Measurements from ENCODE around the gene STK32B. TPM values are rescaled to one million over a fixed set of nuclear protein-coding genes. Genes with fewer than 3 reads are reported as not detected.

The STK32B gene
- total RNA-seq, 1 experiment from 2014 or later = 11.6 TPM

DNA sequence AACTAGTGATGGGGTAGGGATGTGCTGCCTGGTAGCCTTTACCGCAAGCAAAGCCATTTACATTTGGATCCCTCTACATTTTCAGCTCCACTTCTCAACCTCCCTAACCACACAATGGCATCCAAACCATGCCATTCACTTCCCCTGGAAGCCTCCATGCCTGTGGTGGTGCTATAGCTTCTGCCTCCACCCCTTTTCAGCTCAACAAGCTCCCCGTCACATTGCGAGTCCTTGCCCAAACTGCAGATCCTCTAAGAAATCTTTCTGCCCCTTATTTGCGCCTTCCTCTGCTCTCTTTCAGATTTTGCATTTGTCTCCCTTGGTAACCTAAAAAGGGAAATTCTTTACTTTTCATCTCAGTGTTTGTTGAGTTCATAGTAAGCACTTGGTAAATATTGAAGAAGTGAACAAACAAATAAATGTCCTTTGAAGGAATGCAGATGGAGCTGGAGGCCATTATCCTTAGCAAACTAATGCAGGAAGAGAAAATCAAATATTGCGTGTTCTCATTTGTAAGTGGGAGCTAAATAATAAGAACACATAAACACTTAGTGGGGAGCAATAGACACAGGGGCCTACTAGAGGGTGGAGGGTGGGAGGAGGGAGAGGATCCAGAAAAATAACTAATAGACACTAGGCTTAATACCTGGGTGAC, 38.9 kb upstream of the STK32B start:
- no TSS peak for BruUV-seq (replicated peaks)
- H3K4me1 ChIP-seq (ENCODE audit: control insufficient read depth, insufficient read depth, low read length) = no peaks in the 10 kb centered on the region
- no peak overlapping the region for H3K4me3 ChIP-seq (ENCODE audit: low read depth in 2 of 2, low read length in 2 of 2)
- CTCF ChIA-PET = no interaction called here
- no peak for TF ChIP-seq POLR2AphosphoS5 (IDR thresholded peaks at IDR 0.05; ENCODE audit: low read depth, low read length)
- TF ChIP-seq, protein P1, sequence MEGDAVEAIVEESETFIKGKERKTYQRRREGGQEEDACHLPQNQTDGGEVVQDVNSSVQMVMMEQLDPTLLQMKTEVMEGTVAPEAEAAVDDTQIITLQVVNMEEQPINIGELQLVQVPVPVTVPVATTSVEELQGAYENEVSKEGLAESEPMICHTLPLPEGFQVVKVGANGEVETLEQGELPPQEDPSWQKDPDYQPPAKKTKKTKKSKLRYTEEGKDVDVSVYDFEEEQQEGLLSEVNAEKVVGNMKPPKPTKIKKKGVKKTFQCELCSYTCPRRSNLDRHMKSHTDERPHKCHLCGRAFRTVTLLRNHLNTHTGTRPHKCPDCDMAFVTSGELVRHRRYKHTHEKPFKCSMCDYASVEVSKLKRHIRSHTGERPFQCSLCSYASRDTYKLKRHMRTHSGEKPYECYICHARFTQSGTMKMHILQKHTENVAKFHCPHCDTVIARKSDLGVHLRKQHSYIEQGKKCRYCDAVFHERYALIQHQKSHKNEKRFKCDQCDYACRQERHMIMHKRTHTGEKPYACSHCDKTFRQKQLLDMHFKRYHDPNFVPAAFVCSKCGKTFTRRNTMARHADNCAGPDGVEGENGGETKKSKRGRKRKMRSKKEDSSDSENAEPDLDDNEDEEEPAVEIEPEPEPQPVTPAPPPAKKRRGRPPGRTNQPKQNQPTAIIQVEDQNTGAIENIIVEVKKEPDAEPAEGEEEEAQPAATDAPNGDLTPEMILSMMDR (IDR thresholded peaks at IDR 0.05) = no peak
- TF ChIP-seq SIN3A (IDR thresholded peaks at IDR 0.05; ENCODE audit: borderline replicate concordance, insufficient read depth, low read depth, low read length) = no peak
- TF ChIP-seq, protein P2, sequence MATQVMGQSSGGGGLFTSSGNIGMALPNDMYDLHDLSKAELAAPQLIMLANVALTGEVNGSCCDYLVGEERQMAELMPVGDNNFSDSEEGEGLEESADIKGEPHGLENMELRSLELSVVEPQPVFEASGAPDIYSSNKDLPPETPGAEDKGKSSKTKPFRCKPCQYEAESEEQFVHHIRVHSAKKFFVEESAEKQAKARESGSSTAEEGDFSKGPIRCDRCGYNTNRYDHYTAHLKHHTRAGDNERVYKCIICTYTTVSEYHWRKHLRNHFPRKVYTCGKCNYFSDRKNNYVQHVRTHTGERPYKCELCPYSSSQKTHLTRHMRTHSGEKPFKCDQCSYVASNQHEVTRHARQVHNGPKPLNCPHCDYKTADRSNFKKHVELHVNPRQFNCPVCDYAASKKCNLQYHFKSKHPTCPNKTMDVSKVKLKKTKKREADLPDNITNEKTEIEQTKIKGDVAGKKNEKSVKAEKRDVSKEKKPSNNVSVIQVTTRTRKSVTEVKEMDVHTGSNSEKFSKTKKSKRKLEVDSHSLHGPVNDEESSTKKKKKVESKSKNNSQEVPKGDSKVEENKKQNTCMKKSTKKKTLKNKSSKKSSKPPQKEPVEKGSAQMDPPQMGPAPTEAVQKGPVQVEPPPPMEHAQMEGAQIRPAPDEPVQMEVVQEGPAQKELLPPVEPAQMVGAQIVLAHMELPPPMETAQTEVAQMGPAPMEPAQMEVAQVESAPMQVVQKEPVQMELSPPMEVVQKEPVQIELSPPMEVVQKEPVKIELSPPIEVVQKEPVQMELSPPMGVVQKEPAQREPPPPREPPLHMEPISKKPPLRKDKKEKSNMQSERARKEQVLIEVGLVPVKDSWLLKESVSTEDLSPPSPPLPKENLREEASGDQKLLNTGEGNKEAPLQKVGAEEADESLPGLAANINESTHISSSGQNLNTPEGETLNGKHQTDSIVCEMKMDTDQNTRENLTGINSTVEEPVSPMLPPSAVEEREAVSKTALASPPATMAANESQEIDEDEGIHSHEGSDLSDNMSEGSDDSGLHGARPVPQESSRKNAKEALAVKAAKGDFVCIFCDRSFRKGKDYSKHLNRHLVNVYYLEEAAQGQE (IDR thresholded peaks at IDR 0.05; ENCODE audit: insufficient read depth in 1 of 2, low read depth in 2 of 2, low read length in 1 of 2) = no peak
- DNase-seq (ENCODE audit: low read depth, low spot score) = no peak
- intact Hi-C loops (cut with micrococcal nuclease; ENCODE audit: unreplicated experiment) (no loop called here), in situ Hi-C loops (cut with HindIII; ENCODE audit: low pct_unique_long_range_greater_than_20kb, low sequenced_read_pairs) (no loop called here)
- POLR2A ChIA-PET = interaction anchor here (0.6 kb wide), 1 partner anchor 334 kb away, joined by 7 read pairs; no protein-coding TSS in a partner anchor
- H3K36me3 ChIP-seq (ENCODE audit: control insufficient read depth, insufficient read depth, low read length) = no peaks in the 10 kb centered on the region
- H3K9me3 ChIP-seq (ENCODE audit: control insufficient read depth, insufficient read depth, low read depth, low read length) = no peaks in the 10 kb centered on the region
- no peaks in the 10 kb centered on the region for H3K27me3 ChIP-seq (ENCODE audit: control insufficient read depth, insufficient read depth, low read length)
- ATAC-seq = no peak
- H3K27ac ChIP-seq (ENCODE audit: low read length) = no peak overlapping the region

DNA sequence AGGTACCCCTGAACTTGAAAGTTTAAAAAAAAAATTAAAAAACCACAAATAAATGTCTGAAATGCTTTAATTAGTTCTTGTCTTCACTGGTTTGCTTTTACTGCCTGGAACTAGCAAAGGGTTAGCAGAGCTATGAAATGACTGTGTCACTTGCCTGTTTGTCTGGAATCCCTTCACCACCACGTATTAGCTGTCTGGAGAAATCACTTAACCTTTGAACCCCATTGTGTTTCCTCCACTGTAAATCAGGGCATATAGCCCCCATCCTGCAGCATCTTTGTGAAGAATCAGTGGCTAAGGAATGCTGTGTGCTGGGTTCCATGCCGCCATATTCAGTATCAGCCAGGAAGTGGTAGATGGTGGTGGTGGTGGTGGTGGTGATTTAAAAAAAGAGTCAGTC, 38.3 kb upstream of the STK32B start:
- intact Hi-C loops (cut with micrococcal nuclease; ENCODE audit: unreplicated experiment) = no loop called here
- Histone ChIP-seq H3K9me3 (ENCODE audit: control insufficient read depth, insufficient read depth, low read depth, low read length) (no peaks in the 10 kb centered on the region), H3K27ac (ENCODE audit: low read length) (no peak overlapping the region), H3K4me1 (ENCODE audit: control insufficient read depth, insufficient read depth, low read length) (no peaks in the 10 kb centered on the region), H3K4me3 (ENCODE audit: low read depth in 2 of 2, low read length in 2 of 2) (no peak overlapping the region), H3K36me3 (ENCODE audit: control insufficient read depth, insufficient read depth, low read length) (no peaks in the 10 kb centered on the region), H3K27me3 (ENCODE audit: control insufficient read depth, insufficient read depth, low read length) (no peaks in the 10 kb centered on the region)
- ATAC-seq = no peak
- in situ Hi-C loops (cut with HindIII; ENCODE audit: low pct_unique_long_range_greater_than_20kb, low sequenced_read_pairs) = no loop called here
- BruUV-seq (replicated peaks) = no TSS peak
- DNase-seq (ENCODE audit: low read depth, low spot score) = no peak
- POLR2A ChIA-PET = interaction anchor here (0.6 kb wide), 1 partner anchor 334 kb away, joined by 7 read pairs; no protein-coding TSS in a partner anchor
- CTCF ChIA-PET = no interaction called here
- TF ChIP-seq, protein P2 (IDR thresholded peaks at IDR 0.05; ENCODE audit: insufficient read depth in 1 of 2, low read depth in 2 of 2, low read length in 1 of 2) = no peak
- TF ChIP-seq TCF7L2 (IDR thresholded peaks at IDR 0.05; ENCODE audit: low read depth, low read length) (no peak), SIN3A (IDR thresholded peaks at IDR 0.05; ENCODE audit: borderline replicate concordance, insufficient read depth, low read depth, low read length) (no peak), POLR2AphosphoS5 (IDR thresholded peaks at IDR 0.05; ENCODE audit: low read depth, low read length) (no peak)
- TF ChIP-seq, protein P1 (IDR thresholded peaks at IDR 0.05) = no peak

All from Panc1 (cell line).